ENCODE results near the gene OLA1. TPM values are rescaled to one million over a fixed set of nuclear protein-coding genes. Genes with fewer than 3 reads are reported as not detected.

OLA1 gene
- total and polyA plus RNA-seq, 9 of the 15 experiments (the other 6 are each of a cell fraction or from before 2014, with no cell fraction given) = 208 to 353 (median 225) TPM

- TF ChIP-seq MLX (CRISPR knock-in tag; conservative IDR thresholded peaks at IDR 0.05) = no peak
- peak; percentile 20; the same call in 1 of the 2 replicates for TF ChIP-seq ZNF512 (tag; IDR thresholded peaks at IDR 0.05)
- Histone ChIP-seq H3K4me3 (no peak overlapping the region), H3K9ac (ENCODE audit: insufficient read depth in 1 of 2, low read depth in 2 of 2, low read length in 2 of 2) (peak overlapping the region in 1 of 2 experiments; percentile 57; a peak in 1 of 4 replicates), H3K9me1 (ENCODE audit: control insufficient read depth, insufficient read depth, low read length) (no peaks in the 10 kb centered on the region), H3K27me3 (ENCODE audit: control insufficient read depth in 2 of 2, insufficient read depth in 2 of 2, low read length in 2 of 2) (no peaks in the 10 kb centered on the region), H3K79me2 (ENCODE audit: control insufficient read depth, insufficient read depth, low read length) (no peaks in the 10 kb centered on the region), H3K36me3 (ENCODE audit: control insufficient read depth, insufficient read depth, low read length) (no peaks in the 10 kb centered on the region), H3K27ac (ENCODE audit: extremely low read depth, low read depth, low read length) (no peak overlapping the region), H3K4me2 (ENCODE audit: insufficient read depth, low read length) (no peak overlapping the region), H2AFZ (ENCODE audit: low read depth, low read length) (peak overlapping the region; percentile 60), H4K20me1 (replicated peaks; ENCODE audit: control insufficient read depth, insufficient read depth, low read length) (no peaks in the 10 kb centered on the region), H3K9me3 (replicated peaks; ENCODE audit: control insufficient read depth, insufficient read depth, low read depth, low read length) (no peaks in the 10 kb centered on the region; the same call in 1 of the 2 replicates), H3K4me1 (replicated peaks in 1 of 2; ENCODE audit: control insufficient read depth in 2 of 2, insufficient read depth in 2 of 2, low read length in 2 of 2) (peaks cover 6 to 14% of the 10 kb centered on the region in 2 experiments; a peak in 4 of 5 replicates)
- DNase-seq (ENCODE audit: extremely low read depth in 1 of 4, low spot score in 3 of 4) = no peak
- no peak for ATAC-seq
- intact Hi-C loops (cut with micrococcal nuclease) = loop anchor here (5.0 kb wide), 3 partner anchors 161 to 651 kb away; no protein-coding TSS in a partner anchor
- BruUV-seq (replicated peaks) = no TSS peak
- WGBS (ENCODE audit: insufficient coverage, low coverage, missing lambda C conversion rate) = 31% methylated on average over 8 of the region's 10 CpGs
- ChIA-PET POLR2A (interaction anchor here (1.9 kb wide), 1 partner anchor 7 kb away, joined by 6 read pairs; no protein-coding TSS in a partner anchor), CTCF (ENCODE audit: low intra/inter-chr PET ratio) (no interaction called here)
- in situ Hi-C loops (cut with MboI) = no loop called here
- peak; percentile 6 for FAIRE-seq
Observed at GRCh38 chr2:174053355-174054151, 194.8 kb downstream of the OLA1 start.

Measured in K562 (cell line).